Measurements from ENCODE around the gene SFTPA2.
"Not testable (repeated sequence)": the region's sequence is repeated elsewhere in the genome, so short reads cannot be mapped to it uniquely, and the experiment has no call there.

GRCh38 chr10:79544926-79545659, 15.1 kb downstream of the SFTPA2 start:
- TF ChIP-seq CTCF (conservative IDR thresholded peaks at IDR 0.05 in 1 of 2, IDR thresholded peaks at IDR 0.05 in 1 of 2; ENCODE audit: extremely low read depth in 1 of 2, insufficient read depth in 1 of 2, low read depth in 1 of 2, low read length in 2 of 2); EZH2 (IDR thresholded peaks at IDR 0.05; ENCODE audit: borderline replicate concordance, low read length): not testable (repeated sequence)

Data from mammary epithelial cell (primary cell).